DMS153 (cell line): Measurements from ENCODE around the gene FAM131A.

Experiments
- DNase-seq: peaks from one replicate; lab custom pipeline; 2025; lab: John Stamatoyannopoulos, UW

The FAM131A gene

GRCh38 chr3:184377882-184378445, 40.6 kb downstream of the FAM131A start, which contains the start of gene THPO:
TSS of gene THPO (minus strand) at chr3:184378207. CDS start at chr3:184376259, 1,948 bp downstream.
- DNase-seq = no peak

- no peak for DNase-seq
Measured at GRCh38 chr3:184378651-184379357, 41.4 kb downstream of the FAM131A start.

GRCh38 chr3:184379358-184380184, 42.2 kb downstream of the FAM131A start, which contains the start of gene CHRD:
TSS of gene CHRD (plus strand) at chr3:184380054. CDS start at chr3:184380319, 265 bp downstream.
- no peak for DNase-seq

GRCh38 chr3:184380185-184380626, 42.8 kb downstream of the FAM131A start:
- no peak for DNase-seq

GRCh38 chr3:184380627-184381260, 43.3 kb downstream of the FAM131A start:
- DNase-seq = no peak

- no peak for DNase-seq
Measured at GRCh38 chr3:184381261-184382224, 44.1 kb downstream of the FAM131A start.

- no peak for DNase-seq
Measured at GRCh38 chr3:184382326-184383032, 45.1 kb downstream of the FAM131A start.

GRCh38 chr3:184383033-184383740, 45.8 kb downstream of the FAM131A start:
- DNase-seq = no peak

GRCh38 chr3:184384342-184384741, 46.9 kb downstream of the FAM131A start:
- DNase-seq = no peak

- no peak for DNase-seq
Measured at GRCh38 chr3:184384856-184385422, 47.5 kb downstream of the FAM131A start.

GRCh38 chr3:184386047-184386806, 48.8 kb downstream of the FAM131A start:
- DNase-seq = no peak

- no peak for DNase-seq
Measured at GRCh38 chr3:184387174-184387714, 49.8 kb downstream of the FAM131A start.

- no peak for DNase-seq
Measured at GRCh38 chr3:184388164-184388935, 51.0 kb downstream of the FAM131A start.

GRCh38 chr3:184388936-184389230, 51.5 kb downstream of the FAM131A start:
- no peak for DNase-seq

- DNase-seq = no peak
Measured at GRCh38 chr3:184389384-184389783, 52.0 kb downstream of the FAM131A start.

- no peak for DNase-seq
Measured at GRCh38 chr3:184389935-184390528, 52.6 kb downstream of the FAM131A start.

GRCh38 chr3:184391266-184391665, 53.9 kb downstream of the FAM131A start:
- DNase-seq = no peak
